Ishikawa (cell line): ENCODE data around the gene ARHGEF3.

Source experiments
- CREB1 ChIP-seq: IDR thresholded peaks from 2 replicates; pipeline ENCODE4 v1.6.1; 2012; ENCODE audit warnings: low read depth
- EGR1 ChIP-seq: IDR thresholded peaks from 2 replicates; pipeline ENCODE4 v1.6.1; 2012
- EP300 ChIP-seq: IDR thresholded peaks from 2 replicates; pipeline ENCODE4 v1.6.1; 2012; ENCODE audit warnings: borderline replicate concordance
- FOXM1 ChIP-seq: IDR thresholded peaks from 2 replicates; pipeline ENCODE4 v1.6.1; 2012; ENCODE audit warnings: low read depth, borderline replicate concordance
- NFIC ChIP-seq: IDR thresholded peaks from 2 replicates; pipeline ENCODE4 v1.6.1; 2012
- RAD21 ChIP-seq: IDR thresholded peaks from 2 replicates; pipeline ENCODE4 v1.6.1; 2012; ENCODE audit warnings: low read depth
- TCF12 ChIP-seq: IDR thresholded peaks from 2 replicates; pipeline ENCODE4 v1.6.1; 2012; ENCODE audit warnings: low read depth
- TEAD4 ChIP-seq: IDR thresholded peaks from 2 replicates; pipeline ENCODE4 v1.6.1; 2012
- YY1 ChIP-seq: IDR thresholded peaks from 2 replicates; pipeline ENCODE4 v1.6.1; 2012; ENCODE audit warnings: low read depth
- TF ChIP-seq, protein P1 (sequence below): IDR thresholded peaks from 2 replicates; pipeline ENCODE4 v1.6.1; 2012; ENCODE audit warnings: low read depth, mild to moderate bottlenecking
- TF ChIP-seq, protein P2 (sequence below): IDR thresholded peaks from 2 replicates; pipeline ENCODE4 v1.6.1; 2012
- TF ChIP-seq, protein P3 (sequence below): IDR thresholded peaks from 2 replicates; pipeline ENCODE4 v1.6.1; 2012

DNA sequence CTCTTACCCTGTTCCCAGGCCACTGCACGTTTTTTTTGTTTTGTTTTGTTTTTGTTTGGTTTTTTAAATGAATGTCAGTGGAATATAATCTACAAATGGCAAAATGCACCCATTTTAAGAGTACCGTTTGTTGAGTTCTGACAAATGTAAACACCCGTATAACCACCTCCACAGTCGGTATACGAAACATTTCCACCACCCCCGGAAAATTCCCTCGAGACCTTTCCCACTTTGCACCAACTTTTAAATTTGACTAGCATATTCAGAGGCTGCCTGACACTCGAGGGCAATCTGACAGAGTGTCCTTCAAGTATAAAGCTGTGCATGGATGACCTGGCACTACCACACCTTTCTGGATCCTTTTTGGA, 613 bp upstream of the ARHGEF3 start:
- TF ChIP-seq TCF12 (no peak), FOXM1 (no peak), EP300 (no peak), NFIC (no peak), EGR1 (no peak), TEAD4 (no peak), CREB1 (no peak), RAD21 (no peak), YY1 (no peak)
- TF ChIP-seq, protein P1, sequence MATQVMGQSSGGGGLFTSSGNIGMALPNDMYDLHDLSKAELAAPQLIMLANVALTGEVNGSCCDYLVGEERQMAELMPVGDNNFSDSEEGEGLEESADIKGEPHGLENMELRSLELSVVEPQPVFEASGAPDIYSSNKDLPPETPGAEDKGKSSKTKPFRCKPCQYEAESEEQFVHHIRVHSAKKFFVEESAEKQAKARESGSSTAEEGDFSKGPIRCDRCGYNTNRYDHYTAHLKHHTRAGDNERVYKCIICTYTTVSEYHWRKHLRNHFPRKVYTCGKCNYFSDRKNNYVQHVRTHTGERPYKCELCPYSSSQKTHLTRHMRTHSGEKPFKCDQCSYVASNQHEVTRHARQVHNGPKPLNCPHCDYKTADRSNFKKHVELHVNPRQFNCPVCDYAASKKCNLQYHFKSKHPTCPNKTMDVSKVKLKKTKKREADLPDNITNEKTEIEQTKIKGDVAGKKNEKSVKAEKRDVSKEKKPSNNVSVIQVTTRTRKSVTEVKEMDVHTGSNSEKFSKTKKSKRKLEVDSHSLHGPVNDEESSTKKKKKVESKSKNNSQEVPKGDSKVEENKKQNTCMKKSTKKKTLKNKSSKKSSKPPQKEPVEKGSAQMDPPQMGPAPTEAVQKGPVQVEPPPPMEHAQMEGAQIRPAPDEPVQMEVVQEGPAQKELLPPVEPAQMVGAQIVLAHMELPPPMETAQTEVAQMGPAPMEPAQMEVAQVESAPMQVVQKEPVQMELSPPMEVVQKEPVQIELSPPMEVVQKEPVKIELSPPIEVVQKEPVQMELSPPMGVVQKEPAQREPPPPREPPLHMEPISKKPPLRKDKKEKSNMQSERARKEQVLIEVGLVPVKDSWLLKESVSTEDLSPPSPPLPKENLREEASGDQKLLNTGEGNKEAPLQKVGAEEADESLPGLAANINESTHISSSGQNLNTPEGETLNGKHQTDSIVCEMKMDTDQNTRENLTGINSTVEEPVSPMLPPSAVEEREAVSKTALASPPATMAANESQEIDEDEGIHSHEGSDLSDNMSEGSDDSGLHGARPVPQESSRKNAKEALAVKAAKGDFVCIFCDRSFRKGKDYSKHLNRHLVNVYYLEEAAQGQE: no peak
- TF ChIP-seq, protein P2, sequence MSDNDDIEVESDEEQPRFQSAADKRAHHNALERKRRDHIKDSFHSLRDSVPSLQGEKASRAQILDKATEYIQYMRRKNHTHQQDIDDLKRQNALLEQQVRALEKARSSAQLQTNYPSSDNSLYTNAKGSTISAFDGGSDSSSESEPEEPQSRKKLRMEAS: no peak
- TF ChIP-seq, protein P3, sequence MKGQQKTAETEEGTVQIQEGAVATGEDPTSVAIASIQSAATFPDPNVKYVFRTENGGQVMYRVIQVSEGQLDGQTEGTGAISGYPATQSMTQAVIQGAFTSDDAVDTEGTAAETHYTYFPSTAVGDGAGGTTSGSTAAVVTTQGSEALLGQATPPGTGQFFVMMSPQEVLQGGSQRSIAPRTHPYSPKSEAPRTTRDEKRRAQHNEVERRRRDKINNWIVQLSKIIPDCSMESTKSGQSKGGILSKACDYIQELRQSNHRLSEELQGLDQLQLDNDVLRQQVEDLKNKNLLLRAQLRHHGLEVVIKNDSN: no peak
